H1 (cell line): Measurements from ENCODE around the gene DUOX1. TPM values are rescaled to one million over a fixed set of nuclear protein-coding genes. Genes with fewer than 3 reads are reported as not detected.
A peak's percentile ranks its signal among the peaks of the same experiment; 100 is the strongest.

Source experiments
- CTCF ChIA-PET: fragments of 300-600 bp; sonication (Branson Sonifier 250); formaldehyde crosslinking; loops from one replicate; lab custom pipeline; 2021; ENCODE audit not compliant: partially characterized antibody; lab: Charles Lee
- POLR2A ChIA-PET: fragments of 300-600 bp; sonication (Branson Sonifier 250); formaldehyde crosslinking; loops from one replicate; lab custom pipeline; 2021; ENCODE audit warnings: inconsistent platforms; ENCODE audit not compliant: partially characterized antibody; lab: Charles Lee
- DNase-seq, 2 experiments: peaks; one replicate each; pipeline versions ENCODE4 v3.0.0 to v3.0.0-alpha.2; 2010 to 2022; ENCODE audit warnings: low spot score in 2 of 2, low read depth in 1 of 2, mixed read lengths in 1 of 2
- FAIRE-seq: peaks from 2 replicates; lab custom pipeline; 2011; peaks lifted over from hg19 to GRCh38; lab: Jason Lieb, UNC
- H2AFZ ChIP-seq: 2 replicates; pipeline ENCODE4 v1.8.1; 2012; ENCODE audit warnings: low read length, inconsistent platforms
- H2AK5ac ChIP-seq: 2 replicates; pipeline ENCODE4 v1.6.1; 2013; ENCODE audit warnings: low read depth, low read length
- H2BK120ac ChIP-seq: replicated peaks from 2 replicates; pipeline ENCODE3; 2013; ENCODE audit warnings: low read depth, low read length, inconsistent platforms
- H2BK12ac ChIP-seq: 2 replicates; pipeline ENCODE4 v1.6.1; 2013; ENCODE audit warnings: low read depth, low read length
- H2BK15ac ChIP-seq: 2 replicates; pipeline ENCODE4 v1.6.1; 2013; ENCODE audit warnings: low read length
- H2BK20ac ChIP-seq: 2 replicates; pipeline ENCODE4 v1.6.1; 2013; ENCODE audit warnings: low read length
- H2BK5ac ChIP-seq: 2 replicates; pipeline ENCODE4 v1.6.1; 2013; ENCODE audit warnings: low read depth, low read length
- H3K14ac ChIP-seq: 2 replicates; pipeline ENCODE4 v1.6.1; 2013; ENCODE audit warnings: inconsistent platforms; ENCODE audit not compliant: insufficient read length
- H3K18ac ChIP-seq: 2 replicates; pipeline ENCODE4 v1.6.1; 2013; ENCODE audit warnings: low read length; ENCODE audit errors: extremely low read depth
- H3K23ac ChIP-seq: 2 replicates; pipeline ENCODE4 v1.6.1; 2013; ENCODE audit warnings: inconsistent platforms; ENCODE audit not compliant: insufficient read length
- H3K23me2 ChIP-seq: 2 replicates; pipeline ENCODE4 v1.6.1; 2013; ENCODE audit warnings: low read depth, low read length
- H3K27ac ChIP-seq: 2 replicates; pipeline ENCODE4 v1.6.1; 2011; ENCODE audit warnings: low read depth, low read length, inconsistent platforms
- H3K27me3 ChIP-seq, 4 experiments: replicated peaks in 1 of 4; 1 replicate in 1 of 4; 2 replicates in 3 of 4; pipeline versions ENCODE4 v1.6.1 to v1.8.1; 2011 to 2013; ENCODE audit warnings: low read length in 3 of 4, mild to moderate bottlenecking in 3 of 4, inconsistent platforms in 2 of 4, mixed read lengths in 2 of 4, moderate library complexity in 1 of 4; ENCODE audit not compliant: control insufficient read depth in 3 of 4, insufficient read depth in 3 of 4; ENCODE audit errors: extremely low read depth in 1 of 4
- H3K36me3 ChIP-seq, 4 experiments: 2 replicates each; pipeline versions ENCODE4 v1.6.1 to v1.8.1; 2011 to 2013; ENCODE audit warnings: mild to moderate bottlenecking in 4 of 4, low read length in 3 of 4, moderate library complexity in 2 of 4, control low read depth in 1 of 4, inconsistent platforms in 1 of 4; ENCODE audit not compliant: insufficient read depth in 4 of 4, control insufficient read depth in 2 of 4
- H3K4ac ChIP-seq: replicated peaks from 2 replicates; pipeline ENCODE3; 2013; ENCODE audit warnings: low read length, low read depth, mixed read lengths, inconsistent platforms; ENCODE audit not compliant: insufficient read length
- H3K4me1 ChIP-seq, 4 experiments: replicated peaks in 1 of 4; 1 replicate in 1 of 4; 2 replicates in 3 of 4; pipeline versions ENCODE4 v1.6.1 to v1.8.1; 2011 to 2013; ENCODE audit warnings: low read length in 3 of 4, inconsistent platforms in 2 of 4, mixed read lengths in 1 of 4; ENCODE audit not compliant: insufficient read depth in 4 of 4, control insufficient read depth in 3 of 4
- H3K4me2 ChIP-seq, 2 experiments: 2 replicates each; pipeline versions ENCODE4 v1.6.1 to v1.8.1; 2011 to 2013; ENCODE audit warnings: low read depth in 2 of 2, low read length in 2 of 2, control low read depth in 1 of 2, inconsistent platforms in 1 of 2, mild to moderate bottlenecking in 1 of 2; ENCODE audit not compliant: insufficient read depth in 1 of 2
- H3K4me3 ChIP-seq, 4 experiments: fragments of 200-600, 300-600 bp in 1 of 4; sonication (generic), shearing (Covaris generic), sonication (Bioruptor Twin) in 1 of 4; 2 replicates each; pipeline versions ENCODE4 v1.5.1 to v1.8.1; 2011 to 2016; ENCODE audit warnings: low read length in 4 of 4, low read depth in 3 of 4, control low read depth in 2 of 4, inconsistent platforms in 2 of 4, mild to moderate bottlenecking in 2 of 4, mixed read lengths in 1 of 4, moderate library complexity in 1 of 4; ENCODE audit not compliant: insufficient read depth in 2 of 4; ENCODE audit errors: extremely low read depth in 1 of 4
- H3K56ac ChIP-seq: replicated peaks from 2 replicates; pipeline ENCODE3; 2013; ENCODE audit warnings: low read depth, mild to moderate bottlenecking, mixed read lengths, low read length, inconsistent platforms; ENCODE audit not compliant: insufficient read length
- H3K79me1 ChIP-seq: 2 replicates; pipeline ENCODE4 v1.6.1; 2013; ENCODE audit warnings: low read depth, low read length, control low read depth
- H3K79me2 ChIP-seq, 2 experiments: 2 replicates each; pipeline versions ENCODE4 v1.6.1 to v1.8.1; 2012 to 2013; ENCODE audit warnings: low read length in 2 of 2, mild to moderate bottlenecking in 2 of 2, inconsistent platforms in 1 of 2; ENCODE audit not compliant: insufficient read depth in 2 of 2, control insufficient read depth in 1 of 2
- H3K9ac ChIP-seq, 4 experiments: replicated peaks in 1 of 4; 1 replicate in 1 of 4; 2 replicates in 3 of 4; pipeline versions ENCODE4 v1.6.1 to v1.8.1; 2011 to 2013; ENCODE audit warnings: low read depth in 3 of 4, low read length in 3 of 4, control low read depth in 2 of 4, mild to moderate bottlenecking in 2 of 4, moderate library complexity in 2 of 4, inconsistent platforms in 1 of 4; ENCODE audit errors: extremely low read depth in 1 of 4
- H3K9me3 ChIP-seq, 2 experiments: 2 replicates each; pipeline versions ENCODE4 v1.6.1 to v1.8.1; 2012 to 2013; ENCODE audit warnings: mild to moderate bottlenecking in 2 of 2, moderate library complexity in 2 of 2, control low read depth in 1 of 2, inconsistent platforms in 1 of 2, low read depth in 1 of 2, low read length in 1 of 2, mixed read lengths in 1 of 2; ENCODE audit not compliant: insufficient read depth in 2 of 2
- H4K20me1 ChIP-seq, 2 experiments: replicated peaks in 1 of 2; 2 replicates each; pipeline versions ENCODE3 to v1.8.1; 2011 to 2013; ENCODE audit warnings: inconsistent platforms in 2 of 2, low read length in 2 of 2, mild to moderate bottlenecking in 1 of 2; ENCODE audit not compliant: insufficient read depth in 2 of 2, control insufficient read depth in 1 of 2
- H4K5ac ChIP-seq: 2 replicates; pipeline ENCODE4 v1.6.1; 2013; ENCODE audit warnings: low read length, low read depth, mixed read lengths, inconsistent platforms; ENCODE audit not compliant: insufficient read length
- H4K8ac ChIP-seq: 2 replicates; pipeline ENCODE4 v1.8.0; 2013; ENCODE audit warnings: mild to moderate bottlenecking, moderate library complexity, low read length, inconsistent platforms; ENCODE audit not compliant: insufficient read depth; ENCODE audit errors: extremely low read depth
- H4K91ac ChIP-seq: replicated peaks from 2 replicates; pipeline ENCODE3; 2013; ENCODE audit warnings: low read length, mixed read lengths, inconsistent platforms; ENCODE audit not compliant: insufficient read length
- CBX5 ChIP-seq: fragments of 300-800, 300-1000 bp; sonication (generic); IDR thresholded peaks from 2 replicates; pipeline ENCODE4 v1.7.1; 2016; ENCODE audit warnings: antibody characterized with exemption, low read length, low read depth
- CHD1 ChIP-seq: IDR thresholded peaks from 2 replicates; pipeline ENCODE4 v1.6.1; 2012; ENCODE audit warnings: low read depth, low read length, improper control_type of control experiment
- CREB1 ChIP-seq: IDR thresholded peaks from 2 replicates; pipeline ENCODE4 v1.6.1; 2012; ENCODE audit warnings: inconsistent platforms
- CTCF ChIP-seq, 3 experiments: IDR thresholded peaks; 1 replicate in 2 of 3; 2 replicates in 1 of 3; pipeline versions ENCODE4 v1.5.1 to v1.6.1; 2011; ENCODE audit warnings: low read length in 3 of 3, mild to moderate bottlenecking in 3 of 3, inconsistent platforms in 2 of 3, low read depth in 1 of 3, moderate library complexity in 1 of 3; ENCODE audit not compliant: insufficient read depth in 1 of 3; ENCODE audit errors: control extremely low read depth in 1 of 3
- SIN3A ChIP-seq, 2 experiments: IDR thresholded peaks in 1 of 2; conservative IDR thresholded peaks in 1 of 2; 2 replicates each; pipeline ENCODE4 v1.6.1; 2011 to 2012; ENCODE audit warnings: low read length in 2 of 2, improper control_type of control experiment in 1 of 2, low read depth in 1 of 2, mild to moderate bottlenecking in 1 of 2
- SUZ12 ChIP-seq: fragments of 200-600 bp; sonication (generic); IDR thresholded peaks from 2 replicates; pipeline ENCODE4 v1.6.1; 2012; ENCODE audit warnings: mild to moderate bottlenecking, inconsistent platforms, low read length, moderate library complexity, mixed read lengths
- TCF12 ChIP-seq: IDR thresholded peaks from 2 replicates; pipeline ENCODE4 v1.6.1; 2011; ENCODE audit warnings: low read depth, mild to moderate bottlenecking, low read length
- TEAD4 ChIP-seq: IDR thresholded peaks from 2 replicates; pipeline ENCODE4 v1.6.1; 2012; ENCODE audit warnings: low read depth, low read length, inconsistent platforms, mixed read lengths
- YY1 ChIP-seq: IDR thresholded peaks from 2 replicates; pipeline ENCODE4 v1.6.1; 2011; ENCODE audit warnings: low read depth, mild to moderate bottlenecking, low read length
- WGBS, 2 experiments: shearing (Covaris generic) in 1 of 2; methylation state at CpG; one replicate each; pipeline versions ENCODE4 v1.1.6 to v1.1.7; 2013 to 2015; ENCODE audit warnings: low lambda C conversion rate in 2 of 2, mixed read lengths in 2 of 2, inconsistent platforms in 1 of 2, low coverage in 1 of 2, missing lambda C conversion rate in 1 of 2; ENCODE audit not compliant: insufficient replicate concordance in 2 of 2, insufficient coverage in 1 of 2, insufficient read length in 1 of 2; ENCODE audit errors: extremely low coverage in 1 of 2, missing lambda C conversion rate in 1 of 2; 5-methylcytosine and 5-hydroxymethylcytosine counted together
- polyA plus RNA-seq, 7 experiments: library from polyadenylated mRNA; depleted of rRNA in 3 of 7; stranded (reverse) in 5 of 7; unstranded in 2 of 7; fragments of >200 nt in 5 of 7; fragments of 200-250 nt in 2 of 7; gene quantifications; 1 replicate in 5 of 7; 2 replicates in 1 of 7; 4 replicates in 1 of 7; pipeline versions ENCODE4 v1.2.1 to v1.2.3, GENCODE V29; 2011 to 2013; ENCODE audit warnings: missing spikeins in 2 of 7, mixed read lengths in 2 of 7
- total RNA-seq: library from RNA; stranded (reverse); fragmentation: NEBNext Ultra II Directional; extraction: Animal tissue kit (Norgen Biotek cat#: 25700); gene quantifications from 2 replicates; pipeline ENCODE4 v1.2.1, GENCODE V29; 2021

DUOX1 gene
- total and polyA plus RNA-seq, 2 of the 8 experiments (the other 6 are each of a cell fraction or from before 2014, with no cell fraction given): 0.84 to 1.4 TPM

- ChIA-PET POLR2A (interaction anchor here (1.2 to 3.8 kb wide), 6 partner anchors 18 to 240 kb away, joined by 3 to 33 read pairs (median 6); a partner anchor contains a TSS), CTCF (interaction anchor here (0.5 to 41.8 kb wide), 47 partner anchors 9 to 451 kb away, joined by 3 to 1117 read pairs (median 6); partner anchors contain the start of genes DUOX2, DUOXA2 and SHF)
- H3K4ac ChIP-seq: no peak overlapping the region
- no peak overlapping the region for H2BK5ac ChIP-seq
- H3K4me3 ChIP-seq: no peak overlapping the region
- H2BK12ac ChIP-seq: no peak overlapping the region
- H2BK15ac ChIP-seq: 0 out of 2 replicates have a peak overlapping the region, but pooled peaks have one; percentile 14
- H3K79me2 ChIP-seq: no peaks in the 10 kb centered on the region
- no peaks in the 10 kb centered on the region; a peak in 1 of 7 replicates for H3K27me3 ChIP-seq
- no peak overlapping the region for H3K23ac ChIP-seq
- no peak overlapping the region for H3K18ac ChIP-seq
- no peak overlapping the region for H2BK20ac ChIP-seq
- H3K9me3 ChIP-seq: no peaks in the 10 kb centered on the region
- H3K27ac ChIP-seq: no peak overlapping the region
- H3K56ac ChIP-seq: no peak overlapping the region
- no peak overlapping the region for H3K9ac ChIP-seq
- H4K91ac ChIP-seq: no peak overlapping the region
- no peaks in the 10 kb centered on the region for H3K79me1 ChIP-seq
- no peak overlapping the region for H2AK5ac ChIP-seq
- H4K20me1 ChIP-seq: peaks cover 0 to 2% of the 10 kb centered on the region in 2 experiments
- no peak overlapping the region for H3K4me2 ChIP-seq
- no peaks in the 10 kb centered on the region; the same call in 1 of the 2 replicates for H3K23me2 ChIP-seq
- no peak overlapping the region for H2AFZ ChIP-seq
- FAIRE-seq: peak; percentile 81
- no peak overlapping the region for H2BK120ac ChIP-seq
- H4K8ac ChIP-seq: no peak overlapping the region; the same call in none of the 2 replicates
- no peak overlapping the region for H4K5ac ChIP-seq
- 23% methylated on average over 7 of the region's 7 CpGs; no CpG with 5 or more reads in 1 of the 2 experiments for WGBS, 2 experiments
- DNase-seq: peak; percentile 79 to 88
- no peak overlapping the region for H3K14ac ChIP-seq
- H3K4me1 ChIP-seq: peaks cover 0 to 8% (median 5%) of the 10 kb centered on the region in 4 experiments; a peak in 5 of 7 replicates
- H3K36me3 ChIP-seq: no peaks in the 10 kb centered on the region
- TF ChIP-seq CHD1: no peak
- TF ChIP-seq TEAD4: 0 out of 2 replicates have a peak, but pooled peaks have one; percentile 7
- no peak for TF ChIP-seq CBX5
- peak; percentile 95 to 99 (median 99) for TF ChIP-seq CTCF (IDR thresholded peaks at IDR 0.05; ENCODE audit: control extremely low read depth in 1 of 3, insufficient read depth in 1 of 3, low read depth in 1 of 3, low read length in 3 of 3)
- no peak for TF ChIP-seq YY1
- no peak for TF ChIP-seq SUZ12
- 0 out of 2 replicates have a peak, but pooled peaks have one; percentile 16 for TF ChIP-seq TCF12
- 0 out of 2 replicates have a peak, but pooled peaks have one; percentile 30 for TF ChIP-seq CREB1
- TF ChIP-seq SIN3A (conservative IDR thresholded peaks at IDR 0.05 in 1 of 2, IDR thresholded peaks at IDR 0.05 in 1 of 2; ENCODE audit: low read depth in 1 of 2, low read length in 2 of 2): 0 out of 4 replicates have a peak, but pooled peaks of 1 of the 2 experiments have one; percentile 40
Observed at GRCh38 chr15:45162771-45163507, 33.1 kb downstream of the DUOX1 start.
